GM12878 (cell line): ENCODE measurements around the gene C20orf202. TPM values are rescaled to one million over a fixed set of nuclear protein-coding genes. Genes with fewer than 3 reads are reported as not detected.

ENCODE experiments used
- ATAC-seq: fragments of 200-7000 bp; cut with Tn5 transposase; 3 replicates; pipeline ENCODE4 v1.9.1; 2020; ENCODE audit warnings: mild to moderate bottlenecking, moderate library complexity
- BruUV-seq: library from RNA; stranded (reverse); fragments of 400-500 nt; replicated peaks from 2 replicates; lab custom pipeline; 2021; lab: Mats Ljungman, UMichigan
- CTCF ChIA-PET: fragments of 300-600 bp; sonication (Branson Sonifier 250); formaldehyde crosslinking; extraction: SDS; loops from one replicate; lab custom pipeline; 2021; ENCODE audit warnings: inconsistent platforms; lab: Yijun Ruan, JAX
- POLR2A ChIA-PET: fragments of 350-600 bp; formaldehyde crosslinking; extraction: SDS; loops from one replicate; lab custom pipeline; 2021; ENCODE audit warnings: inconsistent platforms; lab: Charles Lee
- RAD21 ChIA-PET: fragments of 300-600 bp; sonication (Branson Sonifier 250); formaldehyde crosslinking; loops from one replicate; lab custom pipeline; 2023; ENCODE audit warnings: antibody characterized with exemption; ENCODE audit not compliant: unreplicated experiment; lab: Charles Lee
- SMC1A ChIA-PET: fragments of 300-600 bp; sonication (Branson Sonifier 250); formaldehyde crosslinking; loops from one replicate; lab custom pipeline; 2023; ENCODE audit not compliant: unreplicated experiment, uncharacterized antibody; lab: Charles Lee
- DNase-seq: peaks from one replicate; pipeline ENCODE4 v3.0.0-alpha.2; 2011; ENCODE audit warnings: low read depth, low spot score
- FAIRE-seq: peaks from 3 replicates; lab custom pipeline; 2011; peaks lifted over from hg19 to GRCh38; lab: Jason Lieb, UNC
- H2AFZ ChIP-seq: 2 replicates; pipeline ENCODE4 v1.6.0; 2011; ENCODE audit warnings: low read depth, low read length, control low read depth; ENCODE audit not compliant: control insufficient read depth
- H3K27ac ChIP-seq: 2 replicates; pipeline ENCODE4 v1.5.1; 2011; ENCODE audit warnings: control low read depth; ENCODE audit not compliant: control insufficient read depth, insufficient read depth
- H3K27me3 ChIP-seq, 2 experiments: replicated peaks in 1 of 2; 2 replicates each; pipeline versions ENCODE4 v1.6.0 to v1.6.1; 2011; ENCODE audit warnings: low read length in 1 of 2; ENCODE audit not compliant: control insufficient read depth in 2 of 2, insufficient read depth in 2 of 2
- H3K36me3 ChIP-seq, 2 experiments: 2 replicates each; pipeline ENCODE4 v1.5.1; 2011; ENCODE audit warnings: low read length in 1 of 2; ENCODE audit not compliant: control insufficient read depth in 2 of 2, insufficient read depth in 2 of 2
- H3K4me1 ChIP-seq: 2 replicates; pipeline ENCODE4 v1.6.1; 2011; ENCODE audit warnings: mild to moderate bottlenecking, low read length, moderate library complexity, mixed read lengths; ENCODE audit not compliant: control insufficient read depth, insufficient read depth
- H3K4me2 ChIP-seq: 2 replicates; pipeline ENCODE4 v1.6.0; 2011; ENCODE audit warnings: control low read depth; ENCODE audit not compliant: control insufficient read depth, insufficient read depth
- H3K4me3 ChIP-seq: fragments of 200-600 bp; sonication (generic); 2 replicates; pipeline ENCODE4 v1.5.1; 2016
- H3K79me2 ChIP-seq: 2 replicates; pipeline ENCODE4 v1.6.0; 2011; ENCODE audit warnings: low read length; ENCODE audit not compliant: control insufficient read depth, insufficient read depth
- H3K9ac ChIP-seq: 2 replicates; pipeline ENCODE4 v1.8.0; 2011; ENCODE audit warnings: low read length, control low read depth, mixed read lengths; ENCODE audit not compliant: control insufficient read depth, insufficient read depth
- H3K9me3 ChIP-seq: replicated peaks from 3 replicates; pipeline ENCODE4 v1.5.1; 2011; ENCODE audit warnings: mild to moderate bottlenecking, low read length; ENCODE audit not compliant: control insufficient read depth, insufficient read depth
- H4K20me1 ChIP-seq: 2 replicates; pipeline ENCODE4 v1.6.0; 2011; ENCODE audit not compliant: control insufficient read depth, insufficient read depth
- ETV6 ChIP-seq, 2 experiments: fragments of 450-650 bp in 1 of 2; IDR thresholded peaks in 1 of 2; conservative IDR thresholded peaks in 1 of 2; 2 replicates each; pipeline ENCODE4 v1.6.1; 2014; ENCODE audit warnings: antibody characterized with exemption in 1 of 2, borderline replicate concordance in 1 of 2, low read depth in 1 of 2, mild to moderate bottlenecking in 1 of 2, moderate library complexity in 1 of 2
- GABPA ChIP-seq: IDR thresholded peaks from 2 replicates; pipeline ENCODE4 v1.6.1; 2014; ENCODE audit warnings: antibody characterized with exemption, low read depth, mild to moderate bottlenecking, inconsistent platforms
- KDM1A ChIP-seq: fragments of 200-600 bp; sonication (generic); IDR thresholded peaks from 2 replicates; pipeline ENCODE4 v1.6.1; 2016; ENCODE audit warnings: borderline replicate concordance
- NR2C2 ChIP-seq: IDR thresholded peaks from 2 replicates; pipeline ENCODE4 v1.6.1; 2011; ENCODE audit warnings: borderline replicate concordance, low read depth; ENCODE audit not compliant: control insufficient read depth, insufficient read length
- POLR2AphosphoS2 ChIP-seq: IDR thresholded peaks from 2 replicates; pipeline ENCODE4 v1.6.1; 2011; ENCODE audit warnings: low read depth, mild to moderate bottlenecking, low read length, improper control_type of control experiment, moderate library complexity
- RUNX3 ChIP-seq: IDR thresholded peaks from 2 replicates; pipeline ENCODE4 v1.6.1; 2012; ENCODE audit warnings: low read length, inconsistent platforms
- SIX5 ChIP-seq: IDR thresholded peaks from 2 replicates; pipeline ENCODE4 v1.6.1; 2011; ENCODE audit warnings: mild to moderate bottlenecking, low read depth, low read length, moderate library complexity; ENCODE audit not compliant: severe bottlenecking
- SPI1 ChIP-seq: IDR thresholded peaks from 2 replicates; pipeline ENCODE4 v1.6.1; 2011; ENCODE audit warnings: low read depth, mild to moderate bottlenecking, low read length, moderate library complexity, borderline replicate concordance; ENCODE audit not compliant: insufficient read depth
- TAF1 ChIP-seq: IDR thresholded peaks from 2 replicates; pipeline ENCODE4 v1.6.1; 2011; ENCODE audit warnings: mild to moderate bottlenecking, low read depth, low read length, borderline replicate concordance
- TBL1XR1 ChIP-seq: IDR thresholded peaks from 2 replicates; pipeline ENCODE4 v1.6.1; 2012; ENCODE audit warnings: low read depth, low read length, improper control_type of control experiment
- YY1 ChIP-seq: IDR thresholded peaks from 2 replicates; pipeline ENCODE4 v1.6.1; 2011; ENCODE audit warnings: low read depth, mild to moderate bottlenecking, low read length
- ZNF384 ChIP-seq: IDR thresholded peaks from 2 replicates; pipeline ENCODE4 v1.6.1; 2012; ENCODE audit warnings: low read depth, mild to moderate bottlenecking, low read length, improper control_type of control experiment, borderline replicate concordance
- WGBS: methylation state at CpG from one replicate; pipeline ENCODE4 v1.1.6; 2016; ENCODE audit warnings: low lambda C conversion rate; ENCODE audit not compliant: insufficient replicate concordance, insufficient coverage; ENCODE audit errors: missing lambda C conversion rate; 5-methylcytosine and 5-hydroxymethylcytosine counted together
- in situ Hi-C: fragments of 300-500 bp; cut with MboI; formaldehyde crosslinking; loops from 9 replicates; pipeline ENCODE4 v1.14.3; 2018; ENCODE audit warnings: mixed read lengths
- intact Hi-C: fragments of 100-400 bp; cut with micrococcal nuclease; formaldehyde crosslinking; loops from one replicate; pipeline ENCODE4 v1.14.2; 2022; ENCODE audit not compliant: unreplicated experiment
- polyA plus RNA-seq, 11 experiments: library from polyadenylated mRNA; depleted of rRNA in 4 of 11; unstranded in 6 of 11; stranded (reverse) in 5 of 11; fragments of >200 nt; fragmentation: Nextera tagmentation in 4 of 11; fragmentation: Illumina TruSeq in 1 of 11; extraction: Ambion mirVana in 4 of 11; extraction: Trizol in 1 of 11; gene quantifications; 1 replicate in 1 of 11; 2 replicates in 10 of 11; pipeline versions ENCODE4 v1.2.1 to v1.2.3, GENCODE V29; 2011 to 2016; ENCODE audit warnings: inconsistent platforms in 2 of 11, missing spikeins in 2 of 11, low read depth in 1 of 11
- total RNA-seq, 4 experiments: library from RNA; depleted of rRNA in 3 of 4; stranded (reverse); fragments of >200 nt in 3 of 4; fragmentation: Illumina TruSeq in 1 of 4; extraction: Trizol in 1 of 4; gene quantifications; 2 replicates each; pipeline versions ENCODE4 v1.2.1 to v1.2.3, GENCODE V29; 2013 to 2021
- TF ChIP-seq, protein P1 (sequence below): IDR thresholded peaks from 2 replicates; pipeline ENCODE4 v1.6.1; 2011; ENCODE audit warnings: borderline replicate concordance, low read depth, mild to moderate bottlenecking, moderate library complexity, low read length; ENCODE audit not compliant: insufficient read depth, poor library complexity, severe bottlenecking

Gene C20orf202
- total and polyA plus RNA-seq, 10 of the 15 experiments (the other 5 are each of a cell fraction or from before 2014, with no cell fraction given), result 0.04 TPM; not detected in 8

DNA sequence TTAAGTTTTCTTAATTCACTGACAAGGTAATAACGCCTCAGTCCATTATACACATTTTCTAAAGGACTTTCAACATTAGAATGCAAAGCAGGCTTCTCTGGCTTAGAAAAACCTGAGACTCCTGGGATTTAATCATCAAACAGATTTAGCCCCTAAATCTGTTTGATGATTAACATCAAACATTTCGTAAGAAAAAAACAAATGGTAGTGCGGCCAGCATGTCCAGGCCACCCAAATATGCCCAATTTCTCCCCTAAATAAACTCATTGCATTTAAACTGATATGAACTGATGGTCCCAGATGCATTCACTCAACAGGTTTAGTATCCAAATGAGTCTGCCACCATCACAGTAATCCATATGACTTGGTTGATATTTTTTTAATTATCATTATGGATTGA lies 24.6 kb upstream of the C20orf202 start:
- ChIA-PET SMC1A (no interaction called here), POLR2A (no interaction called here), RAD21 (no interaction called here), CTCF (interaction anchor here (0.6 kb wide), 1 partner anchor 13 kb away, joined by 3 read pairs; no protein-coding TSS in a partner anchor)
- no peaks in the 10 kb centered on the region; a peak in 1 of 4 replicates for H3K36me3 ChIP-seq
- intact Hi-C loops (no loop called here), in situ Hi-C loops (no loop called here)
- no TSS peak for BruUV-seq
- DNase-seq (no peak), FAIRE-seq (no peak), ATAC-seq (no peak)
- TF ChIP-seq SIX5, result no peak
- no peak for TF ChIP-seq NR2C2
- TF ChIP-seq POLR2AphosphoS2, result no peak
- no peak for TF ChIP-seq ZNF384
- TF ChIP-seq RUNX3, result no peak
- TF ChIP-seq, protein P1, sequence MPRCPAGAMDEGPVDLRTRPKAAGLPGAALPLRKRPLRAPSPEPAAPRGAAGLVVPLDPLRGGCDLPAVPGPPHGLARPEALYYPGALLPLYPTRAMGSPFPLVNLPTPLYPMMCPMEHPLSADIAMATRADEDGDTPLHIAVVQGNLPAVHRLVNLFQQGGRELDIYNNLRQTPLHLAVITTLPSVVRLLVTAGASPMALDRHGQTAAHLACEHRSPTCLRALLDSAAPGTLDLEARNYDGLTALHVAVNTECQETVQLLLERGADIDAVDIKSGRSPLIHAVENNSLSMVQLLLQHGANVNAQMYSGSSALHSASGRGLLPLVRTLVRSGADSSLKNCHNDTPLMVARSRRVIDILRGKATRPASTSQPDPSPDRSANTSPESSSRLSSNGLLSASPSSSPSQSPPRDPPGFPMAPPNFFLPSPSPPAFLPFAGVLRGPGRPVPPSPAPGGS, result no peak
- TF ChIP-seq TBL1XR1, result no peak
- no peak for TF ChIP-seq TAF1
- no peak for TF ChIP-seq KDM1A
- TF ChIP-seq GABPA, result no peak
- no peak for TF ChIP-seq SPI1
- no peak for TF ChIP-seq ETV6 (conservative IDR thresholded peaks at IDR 0.05 in 1 of 2, IDR thresholded peaks at IDR 0.05 in 1 of 2; ENCODE audit: borderline replicate concordance in 1 of 2, low read depth in 1 of 2)
- TF ChIP-seq YY1, result no peak
- no peaks in the 10 kb centered on the region; the same call in 1 of the 2 replicates for H4K20me1 ChIP-seq
- H3K27ac ChIP-seq, result no peak overlapping the region
- 99% methylated on average over 3 of the region's 3 CpGs for WGBS
- H3K27me3 ChIP-seq, result no peaks in the 10 kb centered on the region
- H2AFZ ChIP-seq, result no peak overlapping the region
- no peaks in the 10 kb centered on the region for H3K4me1 ChIP-seq
- no peaks in the 10 kb centered on the region for H3K9me3 ChIP-seq
- H3K9ac ChIP-seq, result no peak overlapping the region
- no peak overlapping the region for H3K4me2 ChIP-seq
- no peak overlapping the region for H3K4me3 ChIP-seq
- H3K79me2 ChIP-seq, result no peaks in the 10 kb centered on the region
